ENCODE results near the gene ZCWPW2. TPM values are rescaled to one million over a fixed set of nuclear protein-coding genes. Genes with fewer than 3 reads are reported as not detected.
A peak's percentile ranks its signal among the peaks of the same experiment; 100 is the strongest.

ZCWPW2 gene, protein sequence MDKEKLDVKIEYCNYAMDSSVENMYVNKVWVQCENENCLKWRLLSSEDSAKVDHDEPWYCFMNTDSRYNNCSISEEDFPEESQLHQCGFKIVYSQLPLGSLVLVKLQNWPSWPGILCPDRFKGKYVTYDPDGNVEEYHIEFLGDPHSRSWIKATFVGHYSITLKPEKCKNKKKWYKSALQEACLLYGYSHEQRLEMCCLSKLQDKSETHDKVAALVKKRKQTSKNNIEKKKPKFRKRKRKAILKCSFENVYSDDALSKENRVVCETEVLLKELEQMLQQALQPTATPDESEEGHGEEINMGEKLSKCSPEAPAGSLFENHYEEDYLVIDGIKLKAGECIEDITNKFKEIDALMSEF
- 0.14 and 0.16 TPM in 2 replicates for total RNA-seq

DNA sequence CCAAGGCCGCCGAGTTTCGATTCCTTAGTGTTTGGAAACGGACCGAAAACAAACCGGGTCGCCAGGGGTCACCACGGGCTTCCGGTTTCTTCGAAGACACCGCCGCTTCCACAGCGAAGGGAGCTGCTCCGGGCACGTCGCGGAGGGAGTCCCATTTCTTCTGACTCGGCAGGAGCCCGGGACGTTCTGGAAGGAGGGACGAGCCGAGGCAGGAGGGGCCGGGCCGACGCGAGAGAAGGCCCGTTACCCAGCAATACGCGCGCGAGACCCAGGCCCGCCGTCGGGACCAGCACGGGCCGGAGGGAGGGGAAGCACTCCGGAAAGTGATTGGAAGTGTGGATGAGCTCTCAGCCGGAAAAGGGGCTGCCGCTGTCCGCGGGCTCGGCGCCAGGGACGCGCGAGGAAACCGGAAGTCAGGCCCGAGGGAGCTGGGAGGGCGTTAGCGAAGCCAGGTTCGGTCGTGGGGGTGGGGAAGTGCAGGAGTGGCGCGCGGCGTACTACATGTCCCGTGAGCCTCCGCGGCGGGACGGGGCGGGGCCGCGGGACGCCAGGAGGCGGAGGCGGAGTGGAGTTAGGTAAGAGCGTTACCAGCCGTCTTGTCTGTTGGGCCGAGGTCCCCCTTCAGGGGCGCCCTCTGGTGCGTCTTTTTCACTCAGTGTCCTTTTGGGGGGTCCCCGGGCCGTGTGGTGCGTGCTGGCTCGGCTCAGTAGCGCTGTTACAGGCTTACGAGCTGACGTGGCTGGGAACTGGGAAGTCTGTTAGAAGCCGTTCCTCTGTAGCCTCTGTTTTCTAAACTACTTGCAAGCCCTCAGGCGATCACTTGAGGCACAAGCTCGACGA, at the start of gene ZCWPW2, which contains the start of gene AZI2:
Gene ZCWPW2, plus strand, starts transcription at position 93 of the 840 bp plus-strand sequence. CDS start 64,348 bp downstream, outside the sequence.
Gene AZI2, minus strand, starts transcription at position 196 of the 840 bp plus-strand sequence. CDS start 8,207 bp downstream, outside the sequence.
- peaks cover 48% of the 10 kb centered on the region for H3K4me1 Mint-ChIP-seq (ENCODE audit: low read depth)
- intact Hi-C loops (cut with micrococcal nuclease): loop anchor here (1.0 to 10.0 kb wide), 11 partner anchors 23 to 994 kb away; partner anchors contain the start of genes CMC1, RBMS3 and SLC4A7

DNA sequence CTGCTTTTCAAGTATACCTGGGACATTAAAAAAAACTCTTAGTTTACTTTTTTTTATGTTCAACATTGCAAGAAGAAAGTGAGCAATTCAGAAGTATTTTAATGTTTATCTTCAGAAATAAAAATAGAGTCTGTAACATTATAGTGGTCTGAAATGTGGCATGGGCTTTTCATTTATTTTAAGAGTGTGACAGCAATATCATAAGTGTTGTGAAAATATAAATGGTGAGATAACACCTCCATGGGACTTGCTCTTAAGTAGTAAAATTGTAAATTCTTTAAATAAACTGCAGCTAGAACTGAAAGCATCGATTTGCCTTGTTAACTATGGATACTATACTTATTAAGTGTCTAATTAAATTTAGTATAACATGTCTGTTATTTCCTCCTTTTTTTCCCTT, 48.8 kb upstream of the ZCWPW2 start:
- H3K27ac Mint-ChIP-seq: no peak overlapping the region
- DNase-seq (ENCODE audit: low spot score): no peak
- no peaks in the 10 kb centered on the region for H3K9me3 Mint-ChIP-seq
- H3K4me3 Mint-ChIP-seq (ENCODE audit: low read depth): no peak overlapping the region
- peaks cover 15% of the 10 kb centered on the region for H3K4me1 Mint-ChIP-seq (ENCODE audit: low read depth)
- peaks cover 5% of the 10 kb centered on the region for H3K36me3 Mint-ChIP-seq (ENCODE audit: low read depth)
- H3K27me3 Mint-ChIP-seq (ENCODE audit: low read depth): no peaks in the 10 kb centered on the region
- intact Hi-C loops (cut with micrococcal nuclease): no loop called here

More for the DNA sequence above, at the start of gene ZCWPW2, which contains the start of gene AZI2:
- peak; percentile 89 for DNase-seq (ENCODE audit: low spot score)
- H3K27me3 Mint-ChIP-seq (ENCODE audit: low read depth): no peaks in the 10 kb centered on the region
- H3K4me3 Mint-ChIP-seq (ENCODE audit: low read depth): peak within 1 kb of the TSS; percentile 94
- peak within 1 kb of the TSS; percentile 98 for H3K27ac Mint-ChIP-seq
- H3K36me3 Mint-ChIP-seq (ENCODE audit: low read depth): peaks cover 53% of the 10 kb centered on the region
- peaks cover 14% of the 10 kb centered on the region for H3K9me3 Mint-ChIP-seq

DNA sequence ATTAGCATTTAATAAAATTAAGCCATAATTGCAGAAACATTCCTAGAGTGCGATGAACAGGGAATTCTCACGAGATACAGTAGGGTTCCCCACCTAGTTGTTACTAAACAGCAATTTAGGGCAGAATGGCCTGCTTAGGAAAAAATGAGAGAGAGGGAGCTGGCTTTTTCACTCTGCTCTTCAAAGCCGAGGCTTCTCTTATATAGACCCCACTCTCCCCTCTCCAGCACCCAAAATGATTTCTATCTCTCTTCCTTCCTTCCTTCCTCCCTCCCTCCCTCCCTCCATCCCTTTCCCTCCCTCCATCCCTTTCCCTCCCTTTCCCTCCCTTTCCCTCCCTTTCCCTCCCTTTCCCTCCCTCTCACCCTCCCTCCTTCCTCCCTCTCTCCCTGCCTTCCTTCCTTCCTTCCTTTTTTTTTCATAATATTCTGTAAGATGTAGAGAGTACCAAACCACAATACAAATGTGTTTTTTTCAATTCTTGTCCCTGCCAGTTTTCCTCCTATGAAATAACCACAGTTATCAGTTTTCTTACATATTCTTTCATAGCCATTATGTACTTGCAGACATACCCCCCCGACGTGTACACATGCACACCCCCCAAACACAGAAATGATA, 48.1 kb upstream of the ZCWPW2 start:
- H3K27ac Mint-ChIP-seq: no peak overlapping the region
- no peak overlapping the region for H3K4me3 Mint-ChIP-seq (ENCODE audit: low read depth)
- H3K36me3 Mint-ChIP-seq (ENCODE audit: low read depth): peaks cover 11% of the 10 kb centered on the region
- intact Hi-C loops (cut with micrococcal nuclease): no loop called here
- DNase-seq (ENCODE audit: low spot score): no peak
- H3K4me1 Mint-ChIP-seq (ENCODE audit: low read depth): peaks cover 9% of the 10 kb centered on the region
- H3K9me3 Mint-ChIP-seq: no peaks in the 10 kb centered on the region
- H3K27me3 Mint-ChIP-seq (ENCODE audit: low read depth): no peaks in the 10 kb centered on the region

DNA sequence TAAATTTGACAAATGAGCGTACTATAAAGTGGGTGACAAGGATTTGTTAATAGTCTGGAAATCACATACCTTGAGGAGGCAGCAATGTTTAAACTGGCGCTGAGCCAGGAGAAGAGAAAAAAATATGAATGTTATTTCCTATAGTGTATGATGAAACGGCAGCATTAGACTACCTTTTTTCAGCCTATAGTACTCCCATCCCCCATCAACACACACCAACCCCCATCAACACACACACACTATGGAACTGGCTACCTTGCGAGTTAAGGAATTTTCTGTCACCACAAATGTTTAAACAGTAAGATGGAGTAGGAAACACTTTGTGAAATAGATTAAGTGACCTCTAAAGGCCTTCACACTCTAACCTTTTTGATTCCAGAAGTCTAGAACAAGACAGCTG, 46.8 kb upstream of the ZCWPW2 start:
- intact Hi-C loops (cut with micrococcal nuclease): no loop called here
- no peak for DNase-seq (ENCODE audit: low spot score)
- Mint-ChIP-seq H3K9me3 (no peaks in the 10 kb centered on the region), H3K27ac (no peak overlapping the region), H3K4me1 (ENCODE audit: low read depth) (peaks cover 3% of the 10 kb centered on the region), H3K4me3 (ENCODE audit: low read depth) (no peak overlapping the region), H3K36me3 (ENCODE audit: low read depth) (peaks cover 18% of the 10 kb centered on the region), H3K27me3 (ENCODE audit: low read depth) (no peaks in the 10 kb centered on the region)

DNA sequence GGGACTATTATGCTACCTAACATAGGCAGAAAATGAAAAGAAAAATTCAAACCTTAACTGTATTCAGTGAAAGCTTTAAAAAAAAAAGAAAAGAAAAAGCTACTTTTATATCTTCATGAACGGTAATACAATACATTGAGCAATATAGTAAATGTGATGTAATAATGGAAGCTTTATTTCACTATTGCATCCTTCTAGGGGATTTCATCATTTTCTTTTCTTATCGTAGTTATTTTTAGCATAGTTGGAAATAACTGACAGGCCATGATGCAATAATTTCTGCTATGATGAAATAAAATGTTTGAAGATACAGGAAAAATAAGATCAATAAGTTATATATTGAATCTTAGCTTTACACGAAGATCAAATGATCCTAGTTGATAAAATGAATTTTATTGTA, 40.3 kb upstream of the ZCWPW2 start:
- H3K27me3 Mint-ChIP-seq (ENCODE audit: low read depth): no peaks in the 10 kb centered on the region
- no peak for DNase-seq (ENCODE audit: low spot score)
- H3K4me1 Mint-ChIP-seq (ENCODE audit: low read depth): no peaks in the 10 kb centered on the region
- intact Hi-C loops (cut with micrococcal nuclease): no loop called here
- no peaks in the 10 kb centered on the region for H3K9me3 Mint-ChIP-seq
- H3K4me3 Mint-ChIP-seq (ENCODE audit: low read depth): no peak overlapping the region
- H3K36me3 Mint-ChIP-seq (ENCODE audit: low read depth): peaks cover 16% of the 10 kb centered on the region
- H3K27ac Mint-ChIP-seq: no peak overlapping the region

DNA sequence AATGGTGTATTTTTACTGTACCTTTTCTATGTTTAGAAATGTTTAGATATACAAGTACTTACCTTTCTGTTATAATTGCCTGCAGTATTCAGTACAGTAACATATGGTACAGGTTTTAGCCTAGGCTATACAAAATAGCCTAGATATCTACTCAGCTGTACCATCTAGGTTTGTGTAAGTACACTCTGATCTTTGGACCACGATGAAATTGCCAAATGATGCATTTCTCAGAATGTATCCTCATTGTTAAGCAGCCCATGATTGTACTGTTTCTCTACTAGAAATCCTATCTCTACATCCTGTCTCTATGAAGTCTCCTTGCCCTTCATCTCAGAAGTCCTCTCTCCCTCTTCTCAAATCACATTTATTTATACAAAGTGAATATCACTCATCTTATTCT, 32.8 kb upstream of the ZCWPW2 start:
- Mint-ChIP-seq H3K9me3 (no peaks in the 10 kb centered on the region), H3K4me3 (ENCODE audit: low read depth) (no peak overlapping the region), H3K4me1 (ENCODE audit: low read depth) (peaks cover 9% of the 10 kb centered on the region), H3K27me3 (ENCODE audit: low read depth) (no peaks in the 10 kb centered on the region), H3K36me3 (ENCODE audit: low read depth) (peaks cover 19% of the 10 kb centered on the region), H3K27ac (no peak overlapping the region)
- intact Hi-C loops (cut with micrococcal nuclease): loop anchor here (2.0 kb wide), 1 partner anchor 33 kb away; the partner anchor contains the start of genes AZI2 and ZCWPW2
- no peak for DNase-seq (ENCODE audit: low spot score)

DNA sequence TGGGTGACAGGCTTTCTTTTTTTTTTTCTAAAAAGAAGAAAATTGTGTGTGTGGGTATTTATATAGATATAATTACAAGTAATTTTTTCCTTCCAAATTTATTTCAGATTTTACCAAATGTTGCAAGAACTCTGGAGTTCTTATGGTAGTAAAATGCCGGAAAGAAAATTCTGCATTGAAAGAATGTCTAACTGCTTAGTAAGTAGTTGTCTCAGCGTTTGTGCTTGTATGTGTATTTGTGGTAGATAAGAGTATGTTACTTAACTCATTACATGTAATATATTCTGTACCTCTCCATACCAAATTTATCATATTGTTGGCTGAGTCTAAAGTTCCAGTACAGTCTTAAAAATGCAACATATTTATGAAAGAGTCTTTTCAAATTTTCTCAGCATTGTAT, 32.3 kb upstream of the ZCWPW2 start:
- intact Hi-C loops (cut with micrococcal nuclease): loop anchor here (2.0 kb wide), 1 partner anchor 33 kb away; the partner anchor contains the start of genes AZI2 and ZCWPW2
- no peaks in the 10 kb centered on the region for H3K9me3 Mint-ChIP-seq
- DNase-seq (ENCODE audit: low spot score): no peak

DNA sequence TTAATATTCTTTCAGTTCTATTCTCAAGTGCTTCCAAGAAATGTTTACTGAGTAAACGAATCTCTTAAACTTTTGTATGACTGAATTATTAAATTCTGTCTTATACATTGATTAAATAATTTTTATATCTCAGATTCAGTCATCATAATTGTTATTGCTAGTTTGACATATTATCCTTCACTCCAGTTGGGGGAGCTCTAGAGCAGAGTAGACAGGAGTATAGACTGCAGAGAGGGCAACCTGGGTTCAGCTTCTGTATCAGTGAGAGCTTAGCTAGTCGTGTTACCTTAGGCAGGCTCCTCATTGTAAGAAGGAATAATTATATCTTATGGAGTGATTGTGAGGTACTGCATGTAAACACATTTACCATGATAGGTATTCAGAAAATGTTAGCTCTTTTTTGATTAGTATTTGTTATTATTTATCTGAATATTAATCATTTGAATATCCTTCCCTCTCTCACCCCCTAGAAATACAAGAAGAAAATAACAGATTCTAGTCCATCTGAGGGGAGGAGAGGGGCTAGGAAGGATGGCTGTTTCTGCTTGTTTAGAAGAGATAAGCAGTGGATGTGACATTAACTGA, 31.0 kb upstream of the ZCWPW2 start:
- intact Hi-C loops (cut with micrococcal nuclease): loop anchor here (1.0 to 2.0 kb wide), 2 partner anchors 11 to 31 kb away; partner anchors contain the start of genes AZI2 and ZCWPW2

More for the DNA sequence above, 32.3 kb upstream of the ZCWPW2 start:
- H3K27me3 Mint-ChIP-seq (ENCODE audit: low read depth): no peaks in the 10 kb centered on the region
- peaks cover 14% of the 10 kb centered on the region for H3K4me1 Mint-ChIP-seq (ENCODE audit: low read depth)
- peaks cover 24% of the 10 kb centered on the region for H3K36me3 Mint-ChIP-seq (ENCODE audit: low read depth)
- no peak overlapping the region for H3K4me3 Mint-ChIP-seq (ENCODE audit: low read depth)
- no peak overlapping the region for H3K27ac Mint-ChIP-seq

DNA sequence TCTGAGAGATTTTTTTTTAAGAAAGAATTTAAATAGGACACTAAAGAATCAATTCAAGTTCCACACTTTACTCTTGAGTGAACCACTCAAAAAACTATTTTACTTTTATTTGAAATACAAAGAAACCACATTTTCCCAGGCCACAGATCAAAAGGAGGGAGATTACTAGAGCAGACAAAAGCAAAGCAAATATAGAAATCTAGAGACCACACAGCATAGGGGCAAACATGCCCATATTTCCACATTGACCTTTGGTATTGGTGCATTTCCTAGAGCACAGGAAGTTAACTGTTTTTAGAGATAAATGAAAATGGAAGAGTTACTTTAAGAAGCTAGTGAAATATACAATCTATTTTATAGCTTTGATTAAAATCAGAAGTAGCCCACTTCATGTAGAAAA, 27.5 kb upstream of the ZCWPW2 start:
- no peak for DNase-seq (ENCODE audit: low spot score)
- Mint-ChIP-seq H3K36me3 (ENCODE audit: low read depth) (peaks cover 60% of the 10 kb centered on the region), H3K4me1 (ENCODE audit: low read depth) (peaks cover 32% of the 10 kb centered on the region), H3K27ac (no peak overlapping the region), H3K9me3 (no peaks in the 10 kb centered on the region), H3K4me3 (ENCODE audit: low read depth) (no peak overlapping the region), H3K27me3 (ENCODE audit: low read depth) (no peaks in the 10 kb centered on the region)
- intact Hi-C loops (cut with micrococcal nuclease): loop anchor here (10.0 kb wide), 2 partner anchors 686 to 1186 kb away; no protein-coding TSS in a partner anchor

More for the DNA sequence above, 31.0 kb upstream of the ZCWPW2 start:
- Mint-ChIP-seq H3K36me3 (ENCODE audit: low read depth) (peaks cover 33% of the 10 kb centered on the region), H3K4me1 (ENCODE audit: low read depth) (peaks cover 19% of the 10 kb centered on the region), H3K27ac (no peak overlapping the region), H3K9me3 (no peaks in the 10 kb centered on the region), H3K4me3 (ENCODE audit: low read depth) (no peak overlapping the region), H3K27me3 (ENCODE audit: low read depth) (no peaks in the 10 kb centered on the region)
- peak; percentile 16 for DNase-seq (ENCODE audit: low spot score)

DNA sequence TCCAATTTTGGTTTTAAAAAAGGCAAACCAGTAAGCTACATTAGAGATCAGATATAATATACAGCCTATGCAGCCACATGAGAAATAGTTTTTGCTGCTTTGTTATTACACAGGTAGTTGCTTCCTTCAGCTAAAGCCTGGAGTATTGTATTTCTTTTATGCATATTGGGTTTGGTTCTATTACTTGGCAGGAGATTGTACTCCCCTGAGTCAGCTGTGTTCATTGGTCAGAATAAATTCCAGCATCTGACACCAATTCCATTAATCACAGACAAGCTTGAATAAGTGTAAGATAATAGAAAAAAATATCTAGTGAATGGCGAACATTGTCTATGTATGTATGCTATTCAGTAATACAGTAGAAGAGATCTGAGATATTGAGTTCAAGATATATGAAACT, 26.1 kb upstream of the ZCWPW2 start:
- DNase-seq (ENCODE audit: low spot score): no peak
- H3K4me3 Mint-ChIP-seq (ENCODE audit: low read depth): no peak overlapping the region
- no peak overlapping the region for H3K27ac Mint-ChIP-seq
- H3K4me1 Mint-ChIP-seq (ENCODE audit: low read depth): peaks cover 43% of the 10 kb centered on the region
- no peaks in the 10 kb centered on the region for H3K9me3 Mint-ChIP-seq
- intact Hi-C loops (cut with micrococcal nuclease): loop anchor here (10.0 kb wide), 2 partner anchors 688 to 1188 kb away; no protein-coding TSS in a partner anchor
- H3K36me3 Mint-ChIP-seq (ENCODE audit: low read depth): peaks cover 60% of the 10 kb centered on the region
- H3K27me3 Mint-ChIP-seq (ENCODE audit: low read depth): no peaks in the 10 kb centered on the region

DNA sequence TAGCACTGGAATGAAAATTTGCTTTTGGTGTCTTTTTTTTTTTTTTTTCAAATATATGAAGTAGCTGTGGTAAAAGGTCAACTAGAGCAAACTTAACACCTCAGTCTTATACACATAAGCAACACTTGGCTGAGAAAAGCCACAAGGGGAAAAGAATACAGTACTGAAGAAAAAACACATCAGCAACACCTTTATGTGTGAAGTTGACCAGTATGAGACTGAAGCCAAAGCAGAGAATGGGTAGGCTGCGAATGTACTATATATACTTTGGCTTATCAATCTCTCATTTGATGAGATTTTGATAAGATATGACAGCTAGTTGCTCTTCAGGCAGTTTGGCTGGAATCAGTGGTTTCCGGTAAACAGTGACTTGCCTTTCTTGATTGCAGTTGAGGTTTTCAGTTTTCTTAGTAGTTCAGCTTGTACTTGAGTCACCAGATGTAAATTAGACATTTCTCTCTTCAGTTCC, 22.0 kb upstream of the ZCWPW2 start:
- Mint-ChIP-seq H3K9me3 (no peaks in the 10 kb centered on the region), H3K27ac (peak overlapping the region; percentile 69), H3K36me3 (ENCODE audit: low read depth) (peaks cover 45% of the 10 kb centered on the region), H3K4me1 (ENCODE audit: low read depth) (peaks cover 36% of the 10 kb centered on the region), H3K27me3 (ENCODE audit: low read depth) (no peaks in the 10 kb centered on the region), H3K4me3 (ENCODE audit: low read depth) (no peak overlapping the region)
- DNase-seq (ENCODE audit: low spot score): peak; percentile 43
- intact Hi-C loops (cut with micrococcal nuclease): loop anchor here (1.0 to 10.0 kb wide), 11 partner anchors 22 to 1192 kb away; partner anchors contain the start of genes AZI2, CMC1 and ZCWPW2

Measured in activated T-helper 2 cell treated with anti-CD3 and anti-CD28 coated beads, Interferon-gamma antibody, Interleukin-2, Interleukin-4, amounts not matched to agents 10 μg/mL and 5 μg/mL and 100 μg/mL, durations not matched to agents 14 hours and 24 hours and 36 hours (primary cell).